HCT116 (cell line): Measurements from ENCODE around the gene CYP3A4.

ENCODE experiments used
- EZH2phosphoT487 ChIP-seq: fragments of 200-600 bp; IDR thresholded peaks from 2 replicates; pipeline ENCODE4 v1.6.1; 2018; ENCODE audit warnings: antibody characterized with exemption, borderline replicate concordance
- FOSL1 ChIP-seq: IDR thresholded peaks from 2 replicates; pipeline ENCODE4 v1.6.1; 2012; ENCODE audit warnings: low read depth
- TF ChIP-seq, protein P1 (sequence below), 3 experiments: fragments of 200-600 bp in 1 of 3; sonication (generic) in 1 of 3; IDR thresholded peaks in 2 of 3; conservative IDR thresholded peaks in 1 of 3; 2 replicates each; pipeline ENCODE4 v1.5.1; 2012 to 2017; ENCODE audit warnings: low read depth in 2 of 3, low read length in 2 of 3, antibody characterized with exemption in 1 of 3, borderline replicate concordance in 1 of 3, control low read depth in 1 of 3, mild to moderate bottlenecking in 1 of 3, mixed read lengths in 1 of 3, mixed run types in 1 of 3, moderate library complexity in 1 of 3; ENCODE audit not compliant: insufficient read depth in 1 of 3

DNA sequence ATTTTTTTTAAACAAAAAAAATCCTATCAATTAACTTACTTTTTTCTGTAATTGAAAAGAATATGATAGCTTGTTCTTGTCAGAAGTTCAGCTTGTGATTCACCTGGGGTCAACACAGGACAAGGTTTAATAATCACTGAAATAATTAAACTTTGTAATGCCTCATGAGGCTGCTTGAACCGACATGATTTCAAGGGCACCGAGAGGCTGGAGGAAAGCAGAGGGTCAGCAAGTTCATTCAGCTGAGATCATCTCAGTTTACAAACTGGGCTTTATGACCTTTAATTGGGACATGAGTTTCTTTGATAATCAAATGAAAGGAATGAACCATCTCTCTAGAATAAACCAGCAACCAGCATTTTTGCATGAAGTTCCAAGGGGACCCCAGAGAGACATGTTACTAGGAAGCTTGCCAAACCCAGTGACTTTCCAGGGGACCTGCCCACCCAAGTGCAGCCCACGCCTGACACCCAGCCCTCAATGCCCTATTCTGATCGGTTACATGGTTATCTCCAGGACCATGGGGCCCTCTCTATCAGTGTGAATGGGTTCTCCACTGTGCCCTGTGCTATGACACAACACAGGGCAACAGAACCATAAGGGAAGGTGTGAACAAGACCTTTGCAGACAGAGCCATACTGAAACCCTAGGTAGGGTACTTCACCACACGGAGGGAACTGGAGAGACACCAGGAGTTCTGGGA is 7.8 kb upstream of the CYP3A4 start:
- TF ChIP-seq EZH2phosphoT487 (no peak), FOSL1 (no peak)
- TF ChIP-seq, protein P1, sequence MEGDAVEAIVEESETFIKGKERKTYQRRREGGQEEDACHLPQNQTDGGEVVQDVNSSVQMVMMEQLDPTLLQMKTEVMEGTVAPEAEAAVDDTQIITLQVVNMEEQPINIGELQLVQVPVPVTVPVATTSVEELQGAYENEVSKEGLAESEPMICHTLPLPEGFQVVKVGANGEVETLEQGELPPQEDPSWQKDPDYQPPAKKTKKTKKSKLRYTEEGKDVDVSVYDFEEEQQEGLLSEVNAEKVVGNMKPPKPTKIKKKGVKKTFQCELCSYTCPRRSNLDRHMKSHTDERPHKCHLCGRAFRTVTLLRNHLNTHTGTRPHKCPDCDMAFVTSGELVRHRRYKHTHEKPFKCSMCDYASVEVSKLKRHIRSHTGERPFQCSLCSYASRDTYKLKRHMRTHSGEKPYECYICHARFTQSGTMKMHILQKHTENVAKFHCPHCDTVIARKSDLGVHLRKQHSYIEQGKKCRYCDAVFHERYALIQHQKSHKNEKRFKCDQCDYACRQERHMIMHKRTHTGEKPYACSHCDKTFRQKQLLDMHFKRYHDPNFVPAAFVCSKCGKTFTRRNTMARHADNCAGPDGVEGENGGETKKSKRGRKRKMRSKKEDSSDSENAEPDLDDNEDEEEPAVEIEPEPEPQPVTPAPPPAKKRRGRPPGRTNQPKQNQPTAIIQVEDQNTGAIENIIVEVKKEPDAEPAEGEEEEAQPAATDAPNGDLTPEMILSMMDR (IDR thresholded peaks at IDR 0.05 in 2 of 3, conservative IDR thresholded peaks at IDR 0.05 in 1 of 3; ENCODE audit: borderline replicate concordance in 1 of 3, insufficient read depth in 1 of 3, low read depth in 2 of 3, low read length in 2 of 3), result no peak
